Measurements from ENCODE around the gene HSF5.

DNA sequence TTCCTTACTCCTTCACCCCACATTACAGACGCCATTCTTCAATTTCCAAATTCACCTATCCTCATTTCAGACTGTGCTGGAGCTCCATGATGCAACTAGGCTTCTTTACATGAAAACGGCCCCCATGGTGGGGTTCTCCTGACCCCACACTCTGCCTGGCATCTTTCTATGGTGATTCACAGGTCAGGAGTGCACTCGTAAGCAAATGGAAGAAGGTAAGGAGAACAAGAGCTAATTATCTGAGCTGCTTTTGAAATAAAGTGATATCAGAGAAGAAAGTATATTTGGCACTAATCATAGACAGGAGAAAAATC lies 108.7 kb downstream of the HSF5 start:
- TF ChIP-seq, protein P1, sequence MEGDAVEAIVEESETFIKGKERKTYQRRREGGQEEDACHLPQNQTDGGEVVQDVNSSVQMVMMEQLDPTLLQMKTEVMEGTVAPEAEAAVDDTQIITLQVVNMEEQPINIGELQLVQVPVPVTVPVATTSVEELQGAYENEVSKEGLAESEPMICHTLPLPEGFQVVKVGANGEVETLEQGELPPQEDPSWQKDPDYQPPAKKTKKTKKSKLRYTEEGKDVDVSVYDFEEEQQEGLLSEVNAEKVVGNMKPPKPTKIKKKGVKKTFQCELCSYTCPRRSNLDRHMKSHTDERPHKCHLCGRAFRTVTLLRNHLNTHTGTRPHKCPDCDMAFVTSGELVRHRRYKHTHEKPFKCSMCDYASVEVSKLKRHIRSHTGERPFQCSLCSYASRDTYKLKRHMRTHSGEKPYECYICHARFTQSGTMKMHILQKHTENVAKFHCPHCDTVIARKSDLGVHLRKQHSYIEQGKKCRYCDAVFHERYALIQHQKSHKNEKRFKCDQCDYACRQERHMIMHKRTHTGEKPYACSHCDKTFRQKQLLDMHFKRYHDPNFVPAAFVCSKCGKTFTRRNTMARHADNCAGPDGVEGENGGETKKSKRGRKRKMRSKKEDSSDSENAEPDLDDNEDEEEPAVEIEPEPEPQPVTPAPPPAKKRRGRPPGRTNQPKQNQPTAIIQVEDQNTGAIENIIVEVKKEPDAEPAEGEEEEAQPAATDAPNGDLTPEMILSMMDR (IDR thresholded peaks at IDR 0.05; ENCODE audit: borderline replicate concordance, extremely low read depth, low read length, poor library complexity, severe bottlenecking) = no peak
- no peak for TF ChIP-seq EZH2 (IDR thresholded peaks at IDR 0.05; ENCODE audit: borderline replicate concordance, low read depth, low read length, severe bottlenecking)

Data from DND-41 (cell line).